NCI-H2196 (cell line): ENCODE results near the gene BRK1.
"Not testable (repeated sequence)": the region's sequence is repeated elsewhere in the genome, so short reads cannot be mapped to it uniquely, and the experiment has no call there.

Experiments
- DNase-seq: peaks from one replicate; lab custom pipeline; 2025; ENCODE audit not compliant: unreplicated experiment; lab: John Stamatoyannopoulos, UW

Gene BRK1

DNA sequence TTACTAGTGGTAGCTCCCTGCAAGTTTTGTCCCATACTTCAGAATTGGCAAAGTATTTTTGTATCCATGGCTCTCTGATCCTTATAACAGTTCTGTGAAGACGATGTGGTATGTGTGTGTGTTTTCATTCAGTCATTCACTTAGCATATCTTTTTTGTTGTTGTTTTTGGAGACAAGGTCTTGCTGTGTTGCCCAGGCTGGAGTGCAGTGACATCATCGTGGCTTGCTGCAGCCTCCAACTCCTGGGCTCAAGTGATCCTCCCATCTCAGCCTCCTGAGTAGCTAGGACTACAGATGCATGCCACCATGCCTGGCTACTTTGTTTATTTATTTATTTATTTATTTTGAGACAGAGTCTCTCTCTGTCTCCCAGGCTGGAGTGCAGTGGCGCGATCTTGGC is 60.7 kb downstream of the BRK1 start:
- not testable (repeated sequence) for DNase-seq
